ENCODE measurements around the gene MARVELD3. TPM values are rescaled to one million over a fixed set of nuclear protein-coding genes. Genes with fewer than 3 reads are reported as not detected.

The MARVELD3 gene
- total and polyA plus RNA-seq, 2 of the 8 experiments (the other 6 are each of a cell fraction or from before 2014, with no cell fraction given), result 18.0 to 34.8 TPM

DNA sequence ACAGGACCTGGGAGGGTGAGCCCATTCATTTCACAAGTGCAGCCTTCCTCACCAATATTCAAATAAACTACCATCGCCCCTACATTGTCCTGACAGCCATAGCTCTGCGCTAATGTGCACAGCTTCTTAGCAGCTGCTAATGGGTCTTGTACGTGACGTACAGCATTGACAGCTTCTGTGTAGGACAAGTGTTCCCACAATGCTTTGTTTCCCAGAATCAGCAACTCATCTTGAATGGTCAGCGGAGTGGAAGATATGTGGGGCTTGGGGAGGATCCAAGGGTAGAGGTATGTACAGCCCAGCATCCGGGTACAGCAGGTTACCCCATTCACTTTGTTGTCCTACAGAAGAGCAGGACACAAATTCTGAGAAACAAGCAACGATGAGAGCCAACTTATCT is 23.7 kb downstream of the MARVELD3 start (continued):
- TF ChIP-seq EP300 (IDR thresholded peaks at IDR 0.05; ENCODE audit: borderline replicate concordance in 1 of 2, low read depth in 2 of 2, low read length in 2 of 2), result no peak
- TF ChIP-seq NRF1 (IDR thresholded peaks at IDR 0.05; ENCODE audit: low read depth, low read length), result no peak
- TF ChIP-seq CTBP2 (IDR thresholded peaks at IDR 0.05; ENCODE audit: borderline replicate concordance, insufficient read depth, insufficient read length, low read length), result no peak
- TF ChIP-seq CEBPB (IDR thresholded peaks at IDR 0.05; ENCODE audit: low read depth, low read length), result no peak
- TF ChIP-seq, protein P1, sequence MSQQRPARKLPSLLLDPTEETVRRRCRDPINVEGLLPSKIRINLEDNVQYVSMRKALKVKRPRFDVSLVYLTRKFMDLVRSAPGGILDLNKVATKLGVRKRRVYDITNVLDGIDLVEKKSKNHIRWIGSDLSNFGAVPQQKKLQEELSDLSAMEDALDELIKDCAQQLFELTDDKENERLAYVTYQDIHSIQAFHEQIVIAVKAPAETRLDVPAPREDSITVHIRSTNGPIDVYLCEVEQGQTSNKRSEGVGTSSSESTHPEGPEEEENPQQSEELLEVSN (IDR thresholded peaks at IDR 0.05), result no peak
- TF ChIP-seq RNF2 (IDR thresholded peaks at IDR 0.05; ENCODE audit: borderline replicate concordance, low read depth, low read length, missing control alignments, poor library complexity, severe bottlenecking), result no peak
- no peak for TF ChIP-seq SIX5 (IDR thresholded peaks at IDR 0.05; ENCODE audit: low read depth, low read length)

Data from H1 (cell line).